Common myeloid progenitor, CD34-positive (primary cell): ENCODE results near the gene MYO3B.

Experiments
- CTCF ChIA-PET: fragments of 350-600 bp; sonication (Branson Sonifier 250); formaldehyde crosslinking; loops from one replicate; lab custom pipeline; 2021; ENCODE audit warnings: antibody characterized with exemption; lab: Charles Lee
- POLR2A ChIA-PET: fragments of 350-600 bp; sonication (Branson Sonifier 250); formaldehyde crosslinking; loops from one replicate; lab custom pipeline; 2021; ENCODE audit warnings: antibody characterized with exemption; lab: Charles Lee
- DNase-seq, 3 donors: peaks; one replicate each; pipeline versions ENCODE4 v3.0.0 to v3.0.0-alpha.2; 2013
- H3K27ac ChIP-seq, 2 experiments: 1 replicate in 1 of 2; 2 replicates in 1 of 2; pipeline ENCODE4 v1.7.0; 2013; ENCODE audit warnings: inconsistent platforms in 2 of 2, low read length in 2 of 2, mild to moderate bottlenecking in 2 of 2, low read depth in 1 of 2, moderate library complexity in 1 of 2; ENCODE audit not compliant: severe bottlenecking in 2 of 2, insufficient read depth in 1 of 2, poor library complexity in 1 of 2
- H3K27me3 ChIP-seq, 5 experiments: replicated peaks in 2 of 5; 1 replicate in 3 of 5; 2 replicates in 2 of 5; pipeline versions ENCODE4 v1.6.1 to v1.7.0; 2013; ENCODE audit warnings: low read length in 4 of 5, mild to moderate bottlenecking in 2 of 5, moderate library complexity in 2 of 5, inconsistent platforms in 1 of 5; ENCODE audit not compliant: insufficient read depth in 5 of 5, control insufficient read depth in 4 of 5
- H3K36me3 ChIP-seq, 4 experiments: 1 replicate in 2 of 4; 2 replicates in 2 of 4; pipeline versions ENCODE4 v1.6.1 to v1.7.0; 2013; ENCODE audit warnings: low read length in 3 of 4, control low read depth in 1 of 4, mild to moderate bottlenecking in 1 of 4; ENCODE audit not compliant: control insufficient read depth in 4 of 4, insufficient read depth in 4 of 4
- H3K4me1 ChIP-seq, 4 experiments: 1 replicate in 3 of 4; 2 replicates in 1 of 4; pipeline versions ENCODE4 v1.6.1 to v1.7.1; 2013; ENCODE audit warnings: low read length in 3 of 4, mild to moderate bottlenecking in 3 of 4, control low read depth in 1 of 4, inconsistent platforms in 1 of 4, moderate library complexity in 1 of 4; ENCODE audit not compliant: control insufficient read depth in 4 of 4, insufficient read depth in 4 of 4; ENCODE audit errors: control extremely low read depth in 1 of 4
- H3K4me3 ChIP-seq, 7 experiments: 1 replicate in 4 of 7; 2 replicates in 3 of 7; pipeline versions ENCODE4 v1.5.1 to v1.7.0; 2013; ENCODE audit warnings: mild to moderate bottlenecking in 7 of 7, low read length in 6 of 7, moderate library complexity in 6 of 7, inconsistent platforms in 2 of 7, low read depth in 2 of 7, control low read depth in 1 of 7; ENCODE audit not compliant: insufficient read depth in 4 of 7, control insufficient read depth in 1 of 7; ENCODE audit errors: extremely low read depth in 1 of 7
- H3K9me3 ChIP-seq, 5 experiments: 1 replicate in 4 of 5; 2 replicates in 1 of 5; pipeline versions ENCODE4 v1.6.1 to v1.7.1; 2013; ENCODE audit warnings: low read length in 4 of 5, mild to moderate bottlenecking in 2 of 5, inconsistent platforms in 1 of 5, low read depth in 1 of 5, moderate library complexity in 1 of 5; ENCODE audit not compliant: control insufficient read depth in 4 of 5, insufficient read depth in 2 of 5; ENCODE audit errors: control extremely low read depth in 1 of 5
- WGBS: methylation state at CpG from one replicate; pipeline ENCODE4 v1.1.5; 2013; ENCODE audit not compliant: insufficient coverage; 5-methylcytosine and 5-hydroxymethylcytosine counted together

Gene MYO3B

GRCh38 chr2:170181602-170182001 lies 3.7 kb downstream of the MYO3B start:
- CTCF ChIA-PET: no interaction called here
- H3K4me3 ChIP-seq: no peak overlapping the region
- no peaks in the 10 kb centered on the region for H3K36me3 ChIP-seq
- no peaks in the 10 kb centered on the region for H3K27me3 ChIP-seq
- peaks cover 0 to 8% (median 0%) of the 10 kb centered on the region in 5 experiments for H3K9me3 ChIP-seq
- no peaks in the 10 kb centered on the region for H3K4me1 ChIP-seq
- POLR2A ChIA-PET: no interaction called here
- no CpG with 5 or more reads among the region's 5 CpGs for WGBS
- no peak for DNase-seq
- no peak overlapping the region for H3K27ac ChIP-seq

GRCh38 chr2:170185319-170185718 lies 7.4 kb downstream of the MYO3B start:
- H3K36me3 ChIP-seq: no peaks in the 10 kb centered on the region
- no peaks in the 10 kb centered on the region for H3K4me1 ChIP-seq
- H3K4me3 ChIP-seq: no peak overlapping the region
- no peak for DNase-seq
- no peaks in the 10 kb centered on the region for H3K27me3 ChIP-seq
- no peak overlapping the region for H3K27ac ChIP-seq
- H3K9me3 ChIP-seq: peaks cover 0 to 17% (median 2%) of the 10 kb centered on the region in 5 experiments
- POLR2A ChIA-PET: no interaction called here
- CTCF ChIA-PET: no interaction called here

- H3K27me3 ChIP-seq: no peaks in the 10 kb centered on the region
- DNase-seq: no peak
- no peaks in the 10 kb centered on the region for H3K36me3 ChIP-seq
- no peak overlapping the region for H3K4me3 ChIP-seq
- H3K4me1 ChIP-seq: no peaks in the 10 kb centered on the region
- ChIA-PET CTCF (no interaction called here), POLR2A (no interaction called here)
- no peak overlapping the region for H3K27ac ChIP-seq
- peaks cover 0 to 29% (median 2%) of the 10 kb centered on the region in 5 experiments for H3K9me3 ChIP-seq
Measured at GRCh38 chr2:170189757-170190156, 11.8 kb downstream of the MYO3B start.

GRCh38 chr2:170190172-170190571 lies 12.2 kb downstream of the MYO3B start:
- Histone ChIP-seq H3K4me1 (no peaks in the 10 kb centered on the region), H3K36me3 (no peaks in the 10 kb centered on the region), H3K9me3 (peaks cover 0 to 27% (median 1%) of the 10 kb centered on the region in 5 experiments), H3K4me3 (no peak overlapping the region), H3K27ac (no peak overlapping the region), H3K27me3 (no peaks in the 10 kb centered on the region)
- CTCF ChIA-PET: no interaction called here
- DNase-seq: no peak
- POLR2A ChIA-PET: no interaction called here

GRCh38 chr2:170191166-170191866 lies 13.4 kb downstream of the MYO3B start:
- Histone ChIP-seq H3K4me1 (no peaks in the 10 kb centered on the region), H3K9me3 (peaks cover 0 to 21% (median 0%) of the 10 kb centered on the region in 5 experiments), H3K27me3 (no peaks in the 10 kb centered on the region), H3K36me3 (no peaks in the 10 kb centered on the region), H3K4me3 (no peak overlapping the region), H3K27ac (no peak overlapping the region)
- CTCF ChIA-PET: no interaction called here
- 98% methylated on average over 7 of the region's 8 CpGs for WGBS
- DNase-seq: no peak
- POLR2A ChIA-PET: no interaction called here

- Histone ChIP-seq H3K27ac (no peak overlapping the region), H3K4me1 (no peaks in the 10 kb centered on the region), H3K9me3 (no peaks in the 10 kb centered on the region), H3K36me3 (no peaks in the 10 kb centered on the region), H3K27me3 (no peaks in the 10 kb centered on the region), H3K4me3 (no peak overlapping the region)
- POLR2A ChIA-PET: interaction anchor here (0.7 kb wide), 1 partner anchor 1197 kb away, joined by 4 read pairs; no protein-coding TSS in a partner anchor
- no peak for DNase-seq
- 100% methylated on average over 3 of the region's 3 CpGs for WGBS
- CTCF ChIA-PET: no interaction called here
Measured at GRCh38 chr2:170196963-170197362, 19.0 kb downstream of the MYO3B start.

- H3K27me3 ChIP-seq: no peaks in the 10 kb centered on the region
- CTCF ChIA-PET: no interaction called here
- no peak overlapping the region for H3K27ac ChIP-seq
- no peak overlapping the region for H3K4me3 ChIP-seq
- H3K9me3 ChIP-seq: peaks cover 0 to 3% (median 0%) of the 10 kb centered on the region in 5 experiments
- H3K4me1 ChIP-seq: no peaks in the 10 kb centered on the region
- H3K36me3 ChIP-seq: no peaks in the 10 kb centered on the region
- no peak for DNase-seq
- POLR2A ChIA-PET: no interaction called here
- 100% methylated on average over 1 of the region's 1 CpG for WGBS
Measured at GRCh38 chr2:170201275-170201674, 23.3 kb downstream of the MYO3B start.
